Activated CD4-positive, CD25-positive, alpha-beta regulatory T cell treated with anti-CD3 and anti-CD28 coated beads, Interleukin-2, amount 50 U/mL, for 24 hours (primary cell): ENCODE measurements around the gene MAX.
"Not testable (repeated sequence)": the region's sequence is repeated elsewhere in the genome, so short reads cannot be mapped to it uniquely, and the experiment has no call there.

Experiments used
- ATAC-seq, 2 donors: fragments of 150-1000 bp; cut with Tn5 transposase; one replicate each; pipeline ENCODE4 v1.10.0; 2021; ENCODE audit warnings: mild to moderate bottlenecking in 1 of 2, moderate library complexity in 1 of 2

The MAX gene

DNA sequence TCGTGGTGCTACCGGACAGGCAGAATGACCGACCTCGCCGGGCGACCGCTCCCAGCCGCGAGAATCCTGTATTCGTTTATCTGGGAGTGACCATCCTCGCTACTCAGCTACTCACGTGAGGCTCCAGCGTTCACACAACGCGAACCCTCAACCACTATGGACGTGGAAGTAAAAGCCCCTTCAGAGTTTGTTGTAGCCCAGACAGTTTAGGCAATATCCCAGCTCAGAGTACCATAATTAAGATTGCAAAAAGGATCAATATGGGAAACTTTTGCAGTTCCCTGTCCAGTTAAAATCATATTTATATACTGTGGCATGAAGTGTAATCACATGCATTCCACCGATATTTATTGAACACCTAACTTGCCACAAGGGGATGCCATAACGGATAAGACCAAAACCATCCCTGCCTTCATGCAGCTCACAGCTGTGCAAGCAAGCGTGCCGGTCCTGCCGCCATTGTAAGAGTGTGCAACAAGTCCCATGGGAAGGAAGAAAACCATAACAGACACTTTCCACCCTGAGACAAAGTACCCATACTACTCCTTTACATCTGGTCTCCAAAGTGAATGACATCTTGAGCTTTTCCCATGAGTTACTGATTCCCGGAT lies 938 bp upstream of the MAX start:
- no peak for ATAC-seq

DNA sequence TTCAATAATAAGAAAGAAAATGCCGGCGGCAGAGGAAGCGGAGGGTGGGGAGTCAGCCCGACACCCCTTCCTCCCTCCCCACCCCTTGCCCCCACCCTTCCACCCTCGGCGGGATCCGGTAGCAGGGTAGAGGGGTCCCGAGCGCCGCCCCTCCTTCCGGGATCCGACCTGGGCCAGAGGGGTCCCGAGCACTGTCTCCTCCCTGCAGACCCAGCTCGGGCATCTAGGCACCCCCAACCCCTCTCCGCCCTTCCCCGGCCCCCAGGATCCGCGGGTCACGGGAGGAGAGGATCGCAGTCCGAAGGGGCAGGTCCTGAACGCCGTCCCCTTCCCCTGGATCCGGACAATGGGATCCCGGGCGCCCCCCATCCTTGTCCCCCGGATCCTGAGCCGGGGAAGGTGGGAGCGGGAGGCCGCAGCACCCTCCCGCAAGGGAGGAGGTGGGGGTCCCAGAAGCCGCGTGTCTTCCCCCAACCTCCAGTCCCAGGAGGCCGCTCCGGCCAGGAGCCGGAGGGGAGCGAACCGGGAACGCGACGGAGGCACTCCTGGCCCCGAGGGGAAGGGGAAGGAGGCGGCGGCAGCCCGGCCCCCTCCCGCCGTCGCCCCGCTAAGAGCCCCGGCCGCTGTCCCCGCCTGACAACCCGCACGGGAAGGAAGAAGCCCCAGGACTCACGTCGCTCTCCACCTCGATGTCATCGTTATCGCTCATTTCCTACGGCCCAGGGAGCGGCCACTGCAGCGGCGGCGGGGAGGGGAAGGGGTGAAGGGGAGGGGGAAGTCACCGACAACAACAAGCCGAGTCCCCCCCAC lies 481 bp downstream of the MAX start:
- no peak for ATAC-seq

DNA sequence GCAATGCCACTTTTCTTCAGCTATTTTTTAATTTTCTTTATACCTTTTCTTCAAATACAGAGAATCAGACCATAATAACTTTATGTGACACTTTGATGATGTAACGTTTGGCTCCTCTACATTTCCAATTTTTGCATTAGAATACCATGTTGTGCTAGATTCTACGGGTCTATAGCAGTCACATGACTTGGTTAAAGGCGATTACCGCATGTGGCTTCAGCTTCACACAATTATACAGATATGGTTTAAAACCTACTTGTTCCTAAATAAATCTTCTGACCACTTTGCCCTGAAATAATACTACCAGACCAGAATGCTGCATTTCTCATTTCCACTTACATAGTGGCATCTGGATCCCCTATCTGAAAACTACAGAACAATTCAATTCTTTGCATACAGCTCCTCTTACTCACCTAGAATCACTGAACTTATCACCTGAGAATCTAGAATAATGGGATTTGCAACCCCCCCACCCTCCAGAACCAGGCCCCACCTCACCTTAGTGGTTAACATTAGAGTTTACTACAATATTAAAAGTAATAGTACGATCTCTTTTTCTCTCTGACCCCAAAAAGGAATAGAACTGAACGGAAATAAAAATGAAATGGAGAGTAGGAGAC lies 1.3 kb downstream of the MAX start:
- ATAC-seq: no peak

DNA sequence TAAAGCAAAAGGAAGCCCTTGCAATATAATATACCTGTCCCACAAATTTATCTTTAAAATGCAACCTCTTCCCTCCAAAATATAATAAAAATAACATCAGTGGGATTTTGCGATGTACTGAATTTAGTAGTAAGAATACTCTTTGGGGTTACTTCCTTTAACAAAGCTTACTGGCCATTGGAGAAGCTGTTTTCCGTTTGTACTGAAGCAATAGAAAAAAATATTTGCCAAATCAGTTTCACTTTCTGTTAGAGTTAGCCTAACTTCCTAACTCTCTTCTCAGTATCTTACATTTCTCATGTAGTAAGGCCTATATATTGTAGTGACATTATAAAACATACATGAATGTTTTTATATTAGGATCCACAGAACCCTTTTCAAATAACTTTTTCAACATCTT lies 3.7 kb downstream of the MAX start:
- no peak for ATAC-seq

DNA sequence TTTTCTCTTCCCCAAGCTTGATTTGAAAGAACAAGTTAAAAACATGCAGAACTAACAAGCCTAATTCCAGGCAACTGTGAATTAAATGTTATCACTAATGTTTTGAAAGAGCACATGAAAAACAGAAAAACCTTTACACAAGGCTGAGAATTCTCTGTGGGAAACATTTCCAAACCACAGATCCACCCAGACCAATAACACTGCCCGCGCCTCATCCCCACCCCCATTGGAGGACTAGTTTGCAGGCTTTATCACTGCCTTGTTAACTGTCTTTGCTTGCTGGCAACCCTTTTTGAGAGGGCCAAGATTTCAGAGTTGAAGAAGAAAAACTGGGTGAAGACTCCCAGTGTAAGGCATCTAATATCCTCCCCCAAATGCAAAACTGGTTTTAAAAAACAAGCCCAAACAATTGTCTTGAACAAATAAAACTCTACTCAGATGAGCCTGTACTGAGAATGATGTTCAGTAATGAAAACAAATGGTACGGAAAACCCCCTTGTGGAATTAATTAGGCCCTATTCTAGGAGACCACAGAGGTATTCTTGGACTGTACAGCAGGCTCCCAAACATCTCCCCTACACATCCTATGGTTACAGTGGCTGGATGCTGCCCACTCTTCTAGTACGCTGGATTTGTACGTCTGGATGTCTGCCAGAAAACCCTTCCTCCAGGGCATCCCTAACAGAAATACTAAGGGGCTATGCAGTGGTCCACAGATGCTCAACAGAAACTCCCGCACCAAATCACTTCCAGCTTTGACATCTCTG lies 5.8 kb downstream of the MAX start:
- ATAC-seq: peak in 1 of 2 donors; percentile 24

DNA sequence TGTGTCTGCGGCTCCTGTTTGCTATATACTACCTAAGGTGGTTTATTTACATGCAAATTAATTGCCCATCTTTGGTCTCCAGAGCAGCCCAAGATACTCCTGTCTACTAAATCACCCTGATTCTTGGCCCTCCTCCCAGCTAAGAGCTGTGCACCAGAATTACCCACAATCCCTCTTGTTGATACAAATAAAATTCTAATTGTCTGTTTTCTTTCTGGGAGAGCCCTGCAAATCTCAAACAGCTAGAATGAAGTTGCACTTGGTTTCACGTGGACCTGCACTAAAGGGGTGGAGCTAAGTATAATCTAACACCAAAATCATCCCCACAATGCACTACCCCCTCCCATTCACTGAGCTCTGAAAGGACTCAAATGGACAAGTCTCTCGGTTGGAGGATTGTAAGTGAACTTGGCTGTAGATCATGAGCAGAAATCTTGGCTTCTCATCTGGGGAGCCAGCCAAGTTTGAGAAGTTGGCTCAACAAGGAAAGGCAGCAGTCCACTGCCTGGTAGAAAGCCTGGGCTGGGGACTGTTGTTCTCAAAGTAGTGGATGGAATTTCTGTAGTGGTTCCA lies 6.6 kb downstream of the MAX start:
- no peak for ATAC-seq

DNA sequence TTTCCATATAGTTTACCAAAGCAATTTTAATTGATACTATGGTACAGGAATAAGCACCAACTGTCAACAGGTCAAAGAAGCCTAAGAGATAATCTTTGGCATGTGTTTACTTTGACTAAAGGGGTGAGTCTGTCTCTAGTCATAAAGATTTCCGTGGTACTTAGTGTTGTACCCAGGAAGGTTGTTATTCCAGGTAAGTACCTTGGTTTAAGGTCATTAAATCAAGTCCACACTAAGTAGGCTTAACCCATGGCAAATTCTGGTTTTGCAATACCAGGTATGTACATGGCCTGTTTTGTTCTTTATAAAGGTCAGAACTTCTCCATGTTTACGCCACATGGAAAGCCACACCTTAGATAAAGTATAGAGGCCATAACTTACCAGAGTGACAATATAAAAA lies 10.0 kb downstream of the MAX start:
- ATAC-seq: no peak

DNA sequence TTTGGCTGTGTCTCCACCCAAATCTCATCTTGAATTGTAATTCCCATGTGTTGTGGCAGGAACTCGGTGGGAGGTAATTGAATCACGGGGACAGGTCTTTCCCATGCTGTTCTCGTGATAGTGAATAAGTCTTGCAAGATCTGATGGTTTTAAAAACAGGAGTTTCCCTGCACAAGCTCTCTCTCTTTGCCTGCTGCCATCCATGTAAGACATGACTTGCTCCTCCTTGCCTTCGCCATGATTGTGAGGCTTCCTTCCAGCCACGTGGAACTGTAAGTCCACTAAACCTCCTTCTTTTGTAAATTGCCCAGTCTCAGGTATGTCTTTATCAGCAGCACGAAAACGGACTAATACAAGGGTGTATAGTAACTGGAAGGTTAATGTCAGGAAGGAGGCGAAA lies 14.5 kb downstream of the MAX start:
- not testable (repeated sequence) for ATAC-seq

DNA sequence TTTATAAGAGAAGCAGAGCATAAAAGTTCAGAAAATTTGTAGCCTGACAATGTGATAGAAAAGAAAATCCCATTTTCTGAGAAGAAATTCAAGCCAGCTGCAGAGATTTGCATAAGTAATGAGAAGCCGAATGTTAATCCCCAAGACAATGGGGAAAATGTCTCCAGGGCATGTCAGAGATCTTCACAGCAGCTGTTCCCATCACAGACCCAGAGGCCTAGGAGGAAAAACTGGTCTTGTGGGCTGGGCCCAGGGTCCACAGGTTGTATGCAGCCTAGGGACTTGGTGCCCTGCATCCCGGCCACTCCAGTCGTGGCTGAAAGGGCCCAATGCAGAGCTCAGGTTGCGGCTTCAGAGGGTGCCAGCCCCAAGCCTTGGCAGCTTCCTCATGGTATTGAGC lies 15.6 kb downstream of the MAX start:
- ATAC-seq: not testable (repeated sequence)

DNA sequence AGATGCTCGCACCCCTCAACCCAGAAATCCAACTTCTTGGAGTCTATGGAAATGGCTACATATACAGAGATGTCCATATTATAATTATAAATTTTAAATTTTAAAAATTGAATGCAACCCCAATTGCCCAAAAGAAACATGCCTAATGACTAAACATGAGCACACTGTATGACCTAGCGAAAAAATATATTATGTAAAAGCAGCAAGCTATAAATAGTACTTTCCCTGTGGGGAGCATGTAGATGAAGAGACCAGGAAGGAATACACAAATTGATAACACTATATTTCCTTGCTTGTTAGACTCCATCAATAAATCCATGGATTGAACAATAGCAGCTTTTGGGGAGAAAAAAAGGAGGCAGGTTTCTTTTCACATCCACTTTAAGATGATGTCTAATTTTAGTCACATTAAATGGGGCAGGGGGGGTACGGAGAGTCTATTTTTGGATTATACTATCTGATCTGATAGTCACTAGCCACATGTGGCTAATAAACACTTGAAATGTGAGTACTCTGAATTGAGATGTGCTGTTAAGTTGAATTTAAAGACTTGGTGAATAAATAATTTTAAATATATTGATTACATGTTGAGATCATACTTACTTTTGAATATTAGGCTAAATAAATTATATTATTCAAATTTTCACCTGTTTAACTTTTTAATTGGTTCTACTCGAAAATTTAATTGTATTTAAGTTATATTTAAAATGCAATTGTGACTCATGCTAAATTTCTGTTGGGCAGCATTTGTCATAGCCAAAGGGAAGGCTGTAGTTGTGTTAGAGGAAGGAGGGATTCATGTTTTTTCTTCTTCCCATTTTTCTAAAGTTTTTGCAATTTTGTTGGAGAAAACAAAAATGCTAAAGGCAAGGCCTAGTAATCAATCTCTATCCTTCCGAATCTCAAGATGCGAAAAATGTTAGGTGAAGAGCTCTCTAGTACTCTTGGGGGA lies 17.5 kb downstream of the MAX start:
- ATAC-seq: no peak

DNA sequence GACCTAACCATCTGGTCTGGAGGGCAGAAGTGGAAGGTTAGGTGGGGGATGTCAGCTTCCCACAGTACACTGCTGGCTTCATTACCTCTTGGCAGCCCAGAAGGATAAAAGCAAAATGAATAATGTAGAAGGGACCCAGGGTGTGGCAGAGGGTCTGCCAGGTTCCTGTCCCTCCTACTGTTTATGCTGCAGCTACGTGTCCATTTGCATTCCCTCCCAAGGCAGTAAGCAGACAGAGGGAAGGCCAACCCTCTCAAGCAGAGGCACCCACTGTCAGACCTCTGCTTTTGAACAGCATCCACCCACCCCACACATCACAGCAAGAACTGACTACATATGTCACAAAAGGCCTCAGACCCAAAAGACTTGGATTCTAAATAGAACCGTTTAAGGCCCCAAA lies 19.4 kb downstream of the MAX start:
- no peak for ATAC-seq

DNA sequence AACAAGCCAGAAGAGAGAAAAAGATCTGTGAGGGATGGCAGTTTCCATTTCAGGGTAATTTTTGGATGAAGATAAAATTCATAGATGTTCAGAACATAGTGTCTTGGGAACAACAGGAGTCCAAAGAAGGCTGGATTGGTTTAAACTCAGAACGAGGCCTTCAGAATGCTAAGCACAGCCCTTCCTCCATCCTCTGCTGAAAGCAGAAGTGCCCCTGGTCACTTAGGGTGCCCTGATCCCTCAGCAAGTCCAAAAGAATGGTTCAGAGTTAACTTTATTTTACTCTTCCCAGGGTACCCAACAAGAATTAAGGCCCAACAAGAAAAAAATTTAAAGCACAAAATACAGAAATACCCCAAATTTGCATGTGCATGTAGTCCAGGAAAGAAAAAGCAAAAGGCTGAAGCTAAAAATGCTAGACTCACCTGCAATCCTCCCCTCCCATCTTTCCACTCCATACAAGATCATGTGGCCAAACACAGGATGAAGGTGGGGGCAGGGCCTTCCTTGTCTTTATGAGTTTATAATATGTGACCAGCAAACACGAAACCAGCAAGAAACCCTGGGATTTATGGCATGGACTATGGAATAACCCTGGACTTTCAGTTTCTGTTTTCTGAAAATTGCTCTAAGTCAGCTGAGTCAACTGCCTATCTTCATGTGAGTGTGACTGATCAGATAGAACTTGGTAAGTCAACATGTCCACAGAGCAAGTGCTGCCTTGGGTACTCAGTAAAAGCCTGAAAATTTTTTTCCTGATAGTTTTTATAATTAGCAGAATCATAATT lies 21.2 kb downstream of the MAX start:
- peak in 1 of 2 donors; percentile 51 for ATAC-seq

DNA sequence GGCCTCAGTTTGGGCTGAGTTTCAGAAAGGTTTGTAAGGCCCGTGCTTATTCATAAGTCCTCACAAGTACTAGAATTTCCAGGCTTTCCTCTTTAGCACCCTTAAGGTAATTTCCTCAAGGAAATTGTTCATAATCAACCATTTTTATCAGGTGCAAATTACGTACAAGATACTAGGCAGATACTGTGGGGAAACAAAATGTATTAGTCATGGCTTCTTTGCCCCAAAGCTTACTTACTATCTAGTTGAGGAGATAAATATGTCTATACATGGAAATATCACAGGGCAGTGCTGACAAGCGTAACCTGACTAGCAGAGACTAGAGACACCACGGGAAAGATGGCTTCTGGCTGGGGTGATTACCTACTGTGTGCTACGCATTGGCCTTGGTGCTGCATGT lies 22.5 kb downstream of the MAX start:
- no peak for ATAC-seq

DNA sequence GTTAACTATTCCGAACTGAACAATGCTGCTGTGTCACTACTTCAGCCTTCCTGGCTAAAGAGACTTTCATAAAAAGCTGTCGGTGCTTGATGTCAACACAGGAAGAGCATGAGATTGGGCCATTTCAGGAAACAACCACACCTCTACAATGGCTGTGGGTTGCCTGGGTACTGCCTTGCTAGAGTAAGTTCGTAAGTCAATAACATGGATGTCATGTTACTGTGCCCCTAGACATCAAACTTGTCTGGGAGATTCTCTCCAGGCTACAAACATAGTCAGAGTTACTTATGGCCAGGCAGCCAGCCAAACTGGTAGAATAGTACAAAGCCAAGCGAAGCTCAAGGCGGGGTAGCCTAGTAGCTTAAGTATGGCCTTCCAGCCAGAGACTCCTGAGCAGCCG lies 23.1 kb downstream of the MAX start:
- ATAC-seq: no peak

DNA sequence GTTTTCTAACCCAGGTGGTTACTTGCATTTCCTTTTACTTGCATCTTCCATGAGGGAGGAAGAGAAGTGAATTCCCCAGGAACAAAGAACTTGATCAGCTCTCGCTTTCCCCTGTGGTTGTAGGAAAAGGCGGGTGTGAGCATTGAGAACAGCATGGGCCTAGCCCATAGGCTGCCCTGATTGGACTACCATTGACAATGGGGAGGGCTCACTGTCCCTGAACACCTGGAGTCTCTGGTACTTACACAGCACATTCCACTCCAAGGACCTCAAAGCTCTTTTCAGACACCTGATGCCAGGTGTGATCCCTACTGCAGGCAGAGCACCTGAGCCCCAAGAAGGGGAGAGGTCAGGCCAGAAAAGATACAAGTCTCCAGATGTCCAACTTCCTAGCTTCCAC lies 25.0 kb downstream of the MAX start:
- ATAC-seq: no peak

DNA sequence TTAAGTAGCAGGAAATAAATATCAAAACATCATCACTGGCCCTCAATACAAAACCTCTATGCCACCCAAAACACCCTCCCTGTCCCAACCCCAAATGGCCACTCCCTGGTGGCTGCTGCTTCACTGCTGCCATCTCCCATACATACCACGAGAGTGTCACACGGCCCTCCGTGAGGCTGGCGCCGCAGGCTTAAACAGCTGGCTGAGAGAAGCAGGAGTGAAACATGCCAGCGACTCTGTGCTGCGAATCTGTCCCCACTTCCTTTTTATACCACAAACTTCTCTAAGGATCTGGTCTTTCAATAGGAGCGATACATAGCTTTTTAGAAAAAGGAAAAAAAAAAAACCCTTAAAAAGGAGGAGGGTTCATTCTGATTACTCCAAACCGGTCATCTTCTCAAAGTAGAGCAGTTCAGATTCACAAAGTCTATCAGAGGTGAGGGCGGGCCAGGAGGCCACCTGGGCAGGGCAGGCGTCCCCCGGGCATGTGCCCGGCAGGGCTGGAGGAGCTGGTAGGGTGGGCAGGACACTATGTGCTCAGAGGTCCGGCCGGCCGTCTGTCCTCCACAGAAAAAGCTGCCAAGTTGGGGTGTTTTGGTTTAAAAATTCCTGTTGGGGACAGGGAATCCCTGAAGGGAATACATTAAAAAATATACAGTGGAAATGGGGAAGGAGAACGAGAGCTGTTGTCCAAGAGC lies 26.5 kb downstream of the MAX start:
- ATAC-seq: no peak

DNA sequence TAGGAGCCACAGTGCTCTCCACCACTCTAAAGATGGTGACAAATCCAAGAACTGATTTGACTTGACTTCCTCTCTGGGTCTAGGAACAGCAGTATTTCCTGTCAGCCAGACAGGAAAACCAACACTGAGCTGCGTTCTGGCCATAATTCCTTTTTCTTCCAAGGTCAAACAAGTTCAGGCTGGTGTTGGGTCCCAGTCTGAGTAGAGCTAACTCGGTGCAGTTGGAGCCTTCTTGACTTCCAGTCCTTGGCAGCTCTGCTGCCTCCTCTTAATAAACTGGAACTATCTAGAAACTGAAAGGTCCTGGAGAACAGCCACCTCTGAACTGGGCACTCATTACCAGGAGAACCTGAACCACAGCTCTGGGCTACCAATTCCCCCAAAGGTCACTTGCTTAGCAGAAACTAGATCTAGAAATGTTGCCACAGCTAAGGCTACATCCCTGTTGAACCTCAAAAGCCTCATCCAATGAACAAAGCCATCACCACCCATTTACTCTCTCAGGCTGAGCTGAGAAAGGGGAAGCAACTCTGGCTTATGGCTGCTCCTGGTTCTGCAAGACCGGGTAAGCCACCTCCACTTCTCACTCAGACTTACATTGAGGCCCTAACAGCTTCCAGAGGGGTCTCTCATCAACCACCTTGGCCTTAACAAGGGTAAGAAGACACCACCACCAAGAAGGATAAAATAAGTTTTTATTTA lies 27.7 kb downstream of the MAX start:
- ATAC-seq: no peak

DNA sequence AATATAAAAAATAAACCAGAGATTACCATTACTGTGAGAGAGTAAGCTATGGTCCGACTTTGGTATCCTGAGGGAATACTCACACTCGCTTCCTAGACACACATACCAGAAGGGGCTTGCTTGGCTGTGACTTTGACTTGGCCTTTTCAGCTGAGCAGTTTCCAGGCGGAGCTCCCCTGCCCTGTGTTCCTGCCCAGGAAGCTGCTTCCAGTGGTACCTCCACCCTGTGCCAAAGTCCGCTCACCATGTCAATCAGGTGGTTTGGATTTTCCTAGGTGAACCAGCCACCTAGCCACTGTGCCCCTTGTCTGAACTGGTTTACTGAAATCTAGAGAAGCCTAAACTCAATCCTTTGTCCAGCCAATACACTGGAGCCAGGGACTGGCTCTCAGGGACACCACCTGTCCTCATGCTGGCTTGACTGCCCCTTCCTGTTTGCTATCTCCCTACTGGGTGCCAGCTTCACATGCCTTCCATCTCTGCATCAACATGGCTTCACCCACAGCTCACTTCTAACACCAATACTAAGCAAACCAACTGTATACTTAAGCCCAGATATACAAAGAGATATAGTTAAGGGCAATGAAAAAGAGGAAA lies 28.6 kb downstream of the MAX start:
- no peak for ATAC-seq

DNA sequence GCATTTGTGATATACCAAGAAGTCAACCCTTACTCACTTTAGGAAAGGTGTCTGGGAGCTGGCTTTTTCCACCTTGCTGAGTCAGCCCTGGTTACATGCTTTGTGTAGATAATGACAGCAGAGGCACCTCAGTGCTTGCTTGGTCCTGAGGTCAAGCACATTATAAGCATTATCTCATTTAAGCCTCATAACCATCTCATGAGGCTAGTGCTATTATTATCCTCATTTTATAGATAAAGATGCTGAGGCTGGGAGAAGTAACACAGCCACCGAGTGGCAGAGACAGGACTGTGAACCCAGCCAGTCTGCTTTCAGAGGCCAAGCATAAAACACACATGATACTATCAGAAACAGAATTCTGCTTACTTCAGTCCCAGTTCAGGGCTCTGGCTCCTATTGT lies 29.4 kb downstream of the MAX start:
- no peak for ATAC-seq
